HL-60 (cell line): ENCODE data around the gene ZNF284.

Source experiments
- GABPA ChIP-seq: IDR thresholded peaks from 2 replicates; pipeline ENCODE4 v1.6.1; 2012; ENCODE audit warnings: low read depth
- POLR2AphosphoS5 ChIP-seq: IDR thresholded peaks from 2 replicates; pipeline ENCODE4 v1.6.1; 2012; ENCODE audit warnings: low read depth
- REST ChIP-seq: IDR thresholded peaks from 2 replicates; pipeline ENCODE4 v1.6.1; 2012; ENCODE audit warnings: low read depth; ENCODE audit not compliant: insufficient replicate concordance
- SPI1 ChIP-seq: IDR thresholded peaks from 2 replicates; pipeline ENCODE4 v1.6.1; 2012; ENCODE audit warnings: low read depth, mild to moderate bottlenecking, borderline replicate concordance
- TF ChIP-seq, protein P1 (sequence below): IDR thresholded peaks from one replicate; pipeline ENCODE4 v1.5.1; 2011; ENCODE audit warnings: low read length, control low read depth, inconsistent platforms; ENCODE audit not compliant: insufficient read depth

- TF ChIP-seq, protein P1, sequence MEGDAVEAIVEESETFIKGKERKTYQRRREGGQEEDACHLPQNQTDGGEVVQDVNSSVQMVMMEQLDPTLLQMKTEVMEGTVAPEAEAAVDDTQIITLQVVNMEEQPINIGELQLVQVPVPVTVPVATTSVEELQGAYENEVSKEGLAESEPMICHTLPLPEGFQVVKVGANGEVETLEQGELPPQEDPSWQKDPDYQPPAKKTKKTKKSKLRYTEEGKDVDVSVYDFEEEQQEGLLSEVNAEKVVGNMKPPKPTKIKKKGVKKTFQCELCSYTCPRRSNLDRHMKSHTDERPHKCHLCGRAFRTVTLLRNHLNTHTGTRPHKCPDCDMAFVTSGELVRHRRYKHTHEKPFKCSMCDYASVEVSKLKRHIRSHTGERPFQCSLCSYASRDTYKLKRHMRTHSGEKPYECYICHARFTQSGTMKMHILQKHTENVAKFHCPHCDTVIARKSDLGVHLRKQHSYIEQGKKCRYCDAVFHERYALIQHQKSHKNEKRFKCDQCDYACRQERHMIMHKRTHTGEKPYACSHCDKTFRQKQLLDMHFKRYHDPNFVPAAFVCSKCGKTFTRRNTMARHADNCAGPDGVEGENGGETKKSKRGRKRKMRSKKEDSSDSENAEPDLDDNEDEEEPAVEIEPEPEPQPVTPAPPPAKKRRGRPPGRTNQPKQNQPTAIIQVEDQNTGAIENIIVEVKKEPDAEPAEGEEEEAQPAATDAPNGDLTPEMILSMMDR: no peak
- TF ChIP-seq POLR2AphosphoS5 (no peak), GABPA (no peak), REST (no peak), SPI1 (no peak)
Observed at GRCh38 chr19:44076325-44076724, 4.4 kb downstream of the ZNF284 start.
